GM10847 (cell line): Measurements from ENCODE around the gene ENOX1.

Experiments
- POLR2A ChIP-seq: IDR thresholded peaks from 2 replicates; pipeline ENCODE4 v1.6.1; 2011; ENCODE audit not compliant: insufficient read length; ENCODE audit errors: extremely low read depth

The ENOX1 gene

GRCh38 chr13:43478211-43478610 is 308.6 kb downstream of the ENOX1 start:
- no peak for TF ChIP-seq POLR2A

DNA sequence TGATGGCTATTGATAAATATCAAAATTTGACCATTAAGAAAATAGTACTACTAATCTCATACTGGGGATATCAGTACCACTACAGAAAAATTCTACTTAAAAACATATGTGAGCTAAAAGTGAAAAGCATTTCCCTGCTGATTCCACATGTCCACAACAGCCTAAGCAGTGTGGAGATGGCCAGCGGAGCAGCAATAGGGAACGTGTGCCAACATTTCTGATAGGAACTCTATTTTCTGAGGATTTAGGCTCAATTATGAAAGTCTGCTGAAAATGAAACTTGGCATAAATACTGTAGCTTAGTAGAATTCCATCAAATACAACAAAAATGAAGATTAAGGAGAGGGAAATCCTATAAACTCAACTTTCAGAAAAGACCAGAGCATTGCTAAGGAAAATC is 311.6 kb downstream of the ENOX1 start:
- TF ChIP-seq POLR2A = no peak

- no peak for TF ChIP-seq POLR2A
Measured at GRCh38 chr13:43473437-43473836, 313.3 kb downstream of the ENOX1 start.

DNA sequence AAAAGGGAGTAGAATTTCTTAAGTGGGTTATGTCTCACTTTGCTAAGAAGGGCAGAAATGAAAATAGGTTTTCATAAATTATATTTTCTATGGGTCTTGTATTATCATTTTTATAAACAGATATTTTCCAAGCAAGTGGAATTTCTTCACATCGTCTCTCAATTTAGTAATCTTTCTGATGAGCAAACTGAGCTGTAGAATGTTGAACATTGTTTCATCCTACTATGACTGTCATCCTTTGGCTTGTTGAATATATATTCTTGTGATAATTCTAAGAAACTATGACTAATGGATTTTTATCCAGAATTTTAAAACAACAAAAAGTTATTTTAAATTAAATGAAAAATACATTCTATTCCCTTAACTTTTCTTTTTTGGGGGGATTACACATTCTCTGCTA is 313.8 kb downstream of the ENOX1 start:
- TF ChIP-seq POLR2A = no peak

DNA sequence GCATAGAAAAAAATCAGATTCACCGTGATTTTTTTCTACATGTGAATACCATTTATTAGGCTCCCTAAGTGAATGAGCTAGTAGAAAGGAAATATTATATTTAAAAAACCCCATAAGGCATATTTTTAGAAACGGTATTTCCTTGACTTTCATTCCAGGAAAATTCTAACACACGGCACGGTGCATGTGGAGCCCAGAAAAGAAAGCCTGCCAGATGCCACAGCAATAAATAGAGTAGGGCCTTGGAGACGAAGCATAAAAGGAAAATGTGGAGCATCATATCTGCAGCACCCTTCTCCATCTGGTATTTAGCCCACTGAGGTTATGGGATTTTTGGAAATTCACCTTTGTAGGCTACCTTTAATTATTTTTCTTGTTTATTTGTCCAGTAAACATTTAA is 314.4 kb downstream of the ENOX1 start:
- TF ChIP-seq POLR2A = no peak

GRCh38 chr13:43470610-43471009 is 316.2 kb downstream of the ENOX1 start:
- TF ChIP-seq POLR2A = no peak

DNA sequence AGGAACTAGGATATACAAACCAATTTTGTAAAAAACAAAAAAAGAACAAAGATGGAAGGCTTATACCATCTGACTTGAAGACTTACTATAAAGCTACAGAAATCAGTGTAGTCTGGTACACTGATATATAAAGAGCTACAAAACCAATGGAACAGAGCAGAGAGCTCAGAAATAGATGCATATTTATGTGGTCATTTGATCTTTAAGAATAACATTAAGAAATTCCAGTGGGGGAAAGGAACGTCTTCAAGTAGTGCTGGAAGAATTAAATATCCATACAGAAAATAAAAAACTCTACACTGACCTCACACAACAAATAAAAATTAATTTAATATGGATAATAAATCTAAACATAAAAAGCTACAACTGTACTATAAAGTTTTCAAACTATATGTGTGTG is 317.0 kb downstream of the ENOX1 start:
- TF ChIP-seq POLR2A = no peak

- no peak for TF ChIP-seq POLR2A
Measured at GRCh38 chr13:43464578-43465264, 322.1 kb downstream of the ENOX1 start.

DNA sequence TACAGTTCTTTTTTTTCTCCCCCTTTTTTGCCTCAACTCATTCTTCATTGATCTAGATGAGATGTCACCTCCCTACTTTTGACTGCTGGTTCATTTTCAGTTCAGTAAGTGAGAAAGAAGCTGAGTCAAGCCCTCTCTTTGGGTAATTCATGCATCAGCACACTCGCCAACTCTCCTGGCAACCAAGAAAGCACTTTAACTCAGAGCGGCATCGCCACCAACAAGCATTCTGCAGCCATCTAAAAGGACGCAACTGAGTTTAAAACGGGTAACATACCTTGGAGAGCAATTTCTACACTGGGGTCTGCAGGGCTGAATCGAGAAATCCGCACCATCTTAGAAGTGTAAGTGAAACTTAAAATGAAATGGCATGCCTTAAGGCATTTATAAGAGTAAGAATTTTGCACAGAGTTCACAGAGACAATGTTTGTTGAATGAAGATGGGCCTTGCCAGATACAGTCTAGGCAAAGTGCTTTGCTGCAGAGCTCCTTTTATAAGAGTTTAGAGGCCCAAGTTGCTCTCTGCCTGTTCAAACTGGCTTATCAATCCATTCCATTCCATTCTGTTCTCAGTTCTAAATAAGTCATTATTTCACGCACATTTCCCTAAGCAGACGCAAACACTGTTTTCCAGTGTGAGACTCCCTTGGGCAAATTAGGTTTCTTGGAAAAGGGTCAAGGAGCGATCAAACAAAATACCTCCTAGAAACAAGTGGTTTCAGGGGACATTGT is 338.0 kb downstream of the ENOX1 start:
- no peak for TF ChIP-seq POLR2A

GRCh38 chr13:43446126-43446525 is 340.6 kb downstream of the ENOX1 start:
- TF ChIP-seq POLR2A = no peak

- TF ChIP-seq POLR2A = no peak
Measured at GRCh38 chr13:43445668-43446067, 341.1 kb downstream of the ENOX1 start.

GRCh38 chr13:43444081-43444480 is 342.7 kb downstream of the ENOX1 start:
- no peak for TF ChIP-seq POLR2A

DNA sequence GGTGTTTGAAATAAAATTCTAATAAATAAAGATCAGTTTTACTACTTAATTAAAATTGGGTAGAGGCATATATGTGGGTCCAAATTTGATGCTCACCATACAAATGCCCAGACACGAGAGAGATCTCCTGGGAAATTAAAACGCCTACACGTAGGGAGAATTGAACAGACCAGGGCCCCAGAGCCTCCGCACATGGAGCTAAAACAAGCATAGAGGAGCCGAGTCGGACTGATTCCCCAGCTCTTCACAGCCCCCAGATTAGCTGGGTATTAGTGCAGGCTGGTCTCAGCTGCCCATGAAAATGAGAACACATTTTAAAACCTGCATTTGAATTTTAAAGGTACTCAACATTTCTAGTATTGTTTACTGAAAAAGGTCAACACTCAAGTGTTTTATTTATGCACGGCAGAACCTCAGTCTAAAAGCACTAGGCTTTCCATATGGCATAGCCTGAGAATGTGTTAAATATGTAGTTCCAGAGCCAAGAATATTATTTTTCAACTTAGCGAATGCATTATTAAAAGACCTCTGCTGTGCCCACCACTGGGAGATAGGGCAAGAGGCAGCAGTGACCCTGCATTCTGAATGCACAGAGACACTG is 344.8 kb downstream of the ENOX1 start:
- TF ChIP-seq POLR2A = no peak

DNA sequence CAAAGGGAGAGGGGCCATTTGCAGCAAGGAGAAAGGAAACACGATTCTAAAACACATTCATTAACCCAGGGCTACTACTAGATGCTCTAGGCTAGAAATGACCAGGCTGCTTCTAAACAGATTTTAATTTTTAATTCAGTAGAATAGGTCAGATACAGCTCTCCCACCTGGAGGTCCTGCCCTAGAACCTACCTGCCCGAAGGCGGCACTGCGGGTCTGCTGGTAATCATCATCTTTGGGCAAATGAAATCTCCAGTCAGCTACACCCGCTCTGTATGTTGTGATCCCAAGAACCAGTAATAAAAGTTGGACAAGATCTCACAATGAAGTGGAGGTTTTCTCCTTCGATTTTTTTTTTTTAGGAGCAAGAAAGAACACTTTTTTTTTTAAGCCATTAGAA is 345.3 kb downstream of the ENOX1 start:
- no peak for TF ChIP-seq POLR2A

DNA sequence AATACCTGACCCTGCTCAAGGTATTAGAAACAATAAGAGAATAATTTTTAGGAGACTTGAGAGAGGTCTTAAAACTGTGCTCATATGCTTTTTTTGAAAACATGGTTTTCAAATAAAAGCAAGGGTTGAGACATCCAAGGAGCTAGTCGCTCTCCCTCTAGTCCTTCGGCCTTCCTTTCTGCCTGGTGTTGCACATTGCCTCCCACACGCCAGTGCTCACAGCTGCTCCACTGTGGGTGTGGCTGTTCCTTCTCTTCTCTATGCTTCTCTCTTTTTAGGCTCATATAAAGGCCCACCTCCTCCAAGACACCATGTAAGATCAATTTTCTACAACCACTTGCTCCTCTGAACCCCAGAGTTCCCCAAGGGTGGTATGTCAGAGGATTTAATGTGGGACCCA is 352.6 kb downstream of the ENOX1 start:
- TF ChIP-seq POLR2A = no peak

- no peak for TF ChIP-seq POLR2A
Measured at GRCh38 chr13:43433691-43434141, 353.1 kb downstream of the ENOX1 start.
